NOMO-1 treated with dmso at 0.1 percent for 144 hours (cell line): Measurements from ENCODE around the gene STAP2.

Experiments used
- DNase-seq: peaks from one replicate; lab custom pipeline; 2025; ENCODE audit not compliant: unreplicated experiment; lab: John Stamatoyannopoulos, UW

STAP2 gene, protein sequence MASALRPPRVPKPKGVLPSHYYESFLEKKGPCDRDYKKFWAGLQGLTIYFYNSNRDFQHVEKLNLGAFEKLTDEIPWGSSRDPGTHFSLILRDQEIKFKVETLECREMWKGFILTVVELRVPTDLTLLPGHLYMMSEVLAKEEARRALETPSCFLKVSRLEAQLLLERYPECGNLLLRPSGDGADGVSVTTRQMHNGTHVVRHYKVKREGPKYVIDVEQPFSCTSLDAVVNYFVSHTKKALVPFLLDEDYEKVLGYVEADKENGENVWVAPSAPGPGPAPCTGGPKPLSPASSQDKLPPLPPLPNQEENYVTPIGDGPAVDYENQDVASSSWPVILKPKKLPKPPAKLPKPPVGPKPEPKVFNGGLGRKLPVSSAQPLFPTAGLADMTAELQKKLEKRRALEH

DNA sequence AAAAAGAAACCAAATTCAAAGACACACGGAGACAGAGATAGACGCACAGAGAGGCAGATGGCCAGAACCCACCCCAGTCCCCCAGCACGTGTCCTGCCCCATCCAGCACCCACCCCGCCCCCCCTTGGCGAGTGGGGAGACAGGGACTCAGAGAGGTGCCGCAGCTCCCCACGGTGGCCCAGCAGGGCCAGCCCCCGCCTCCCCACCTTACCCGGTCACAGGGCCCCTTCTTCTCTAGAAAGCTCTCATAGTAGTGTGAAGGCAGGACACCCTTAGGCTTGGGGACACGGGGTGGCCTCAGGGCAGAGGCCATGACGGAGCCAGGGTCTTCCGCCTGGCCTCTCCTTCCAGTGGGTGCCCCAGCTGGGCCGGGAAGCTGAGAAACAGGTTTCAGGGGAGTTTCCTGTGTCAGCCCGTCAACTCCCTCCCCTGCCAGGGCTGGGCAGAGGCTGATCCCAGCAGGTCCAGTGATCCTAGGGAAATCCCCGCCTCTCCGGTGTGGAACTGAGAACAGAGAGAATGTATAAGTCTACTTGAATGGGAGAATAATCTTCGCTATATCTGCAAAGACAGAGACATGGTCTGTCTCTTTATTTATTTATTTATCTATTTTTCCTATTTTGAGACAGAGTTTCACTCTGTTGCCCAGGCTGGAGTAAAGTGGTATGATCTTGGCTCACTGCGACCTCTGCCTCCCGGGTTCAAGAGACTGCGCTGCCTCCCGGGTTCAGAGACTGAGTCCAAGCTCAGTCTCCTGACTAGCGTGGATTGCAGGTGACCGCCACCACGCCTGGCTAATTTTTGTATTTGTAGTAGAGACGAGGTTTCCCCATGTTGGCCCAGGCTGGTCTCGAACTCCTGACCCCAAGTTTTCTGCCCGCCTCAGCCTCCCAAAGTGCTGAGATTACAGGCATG is at the start of gene STAP2:
TSS of gene STAP2 (minus strand) at position 387 of the 915 bp plus-strand sequence. CDS start at position 313, 74 bp downstream.
- no peak for DNase-seq

DNA sequence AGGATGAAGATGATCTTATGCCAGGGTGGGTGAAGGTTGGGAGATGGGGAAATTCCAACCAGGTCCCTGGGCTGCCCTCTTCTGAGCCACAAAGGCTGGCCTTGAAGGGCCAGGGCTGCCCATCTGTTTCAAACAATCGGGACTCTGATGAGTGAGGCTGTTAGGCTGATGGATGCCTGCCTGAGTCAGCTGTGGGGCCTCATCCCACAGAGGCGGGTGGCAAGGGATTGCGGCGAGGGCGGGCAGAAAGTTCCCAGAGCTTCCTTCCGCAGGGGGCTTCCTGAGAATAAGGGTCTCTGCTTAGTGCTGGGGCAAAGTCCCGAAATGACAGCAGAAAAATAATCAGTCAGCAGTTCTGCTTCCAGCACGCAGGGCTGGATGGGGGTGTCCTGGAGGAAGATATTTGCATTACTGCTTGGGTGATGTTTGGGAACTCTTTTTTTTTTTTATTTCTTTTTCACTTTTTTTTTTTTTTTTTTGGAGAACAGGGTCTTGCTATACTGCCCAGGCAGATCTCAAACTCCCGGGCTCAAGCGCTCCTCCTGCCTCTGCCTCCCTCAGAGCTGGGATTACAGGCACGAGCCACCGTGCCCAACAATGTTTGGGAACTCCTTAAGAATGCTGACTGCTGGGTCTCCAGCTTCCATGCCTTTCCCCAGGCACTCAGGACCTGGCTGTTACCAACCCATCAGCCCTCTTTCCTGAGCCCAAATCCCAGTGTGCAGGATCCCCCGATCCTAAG is 47.6 kb upstream of the STAP2 start:
- no peak for DNase-seq

DNA sequence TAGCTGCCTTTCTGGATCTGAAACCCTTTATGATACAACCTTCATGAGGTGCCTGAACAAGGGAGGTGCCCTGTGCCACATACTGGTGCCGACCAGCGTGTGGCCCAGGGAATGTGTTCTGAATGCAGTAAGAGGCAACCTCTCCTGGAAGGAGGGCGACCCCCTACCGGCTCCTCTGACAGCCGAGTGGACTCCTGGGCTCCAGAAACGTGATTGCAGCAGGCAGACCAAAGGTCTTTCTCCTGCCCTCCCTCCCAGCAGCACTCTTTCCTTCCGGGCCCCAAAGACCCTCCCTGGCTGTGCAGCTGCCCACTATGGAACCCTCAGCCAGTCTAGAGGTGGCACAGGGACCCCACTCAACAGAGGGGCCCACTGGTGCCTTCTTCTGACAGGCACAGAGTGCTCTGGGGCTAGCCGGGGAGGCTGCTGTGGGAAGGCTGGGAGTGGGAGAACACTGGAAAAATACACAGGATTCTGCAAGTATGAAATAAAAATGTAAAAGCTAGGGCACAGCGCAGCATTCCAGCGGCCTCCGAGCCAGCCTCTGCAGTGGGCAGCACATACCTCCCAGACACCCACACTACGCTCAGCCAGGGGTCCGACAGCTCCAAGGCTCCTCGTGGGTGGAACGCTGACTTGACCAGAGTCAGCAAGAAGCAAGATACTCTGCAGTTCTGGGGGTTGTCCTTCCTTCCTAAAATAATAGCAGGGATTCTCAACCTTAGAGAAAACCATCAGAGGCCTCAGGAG is 46.8 kb upstream of the STAP2 start:
- no peak for DNase-seq

DNA sequence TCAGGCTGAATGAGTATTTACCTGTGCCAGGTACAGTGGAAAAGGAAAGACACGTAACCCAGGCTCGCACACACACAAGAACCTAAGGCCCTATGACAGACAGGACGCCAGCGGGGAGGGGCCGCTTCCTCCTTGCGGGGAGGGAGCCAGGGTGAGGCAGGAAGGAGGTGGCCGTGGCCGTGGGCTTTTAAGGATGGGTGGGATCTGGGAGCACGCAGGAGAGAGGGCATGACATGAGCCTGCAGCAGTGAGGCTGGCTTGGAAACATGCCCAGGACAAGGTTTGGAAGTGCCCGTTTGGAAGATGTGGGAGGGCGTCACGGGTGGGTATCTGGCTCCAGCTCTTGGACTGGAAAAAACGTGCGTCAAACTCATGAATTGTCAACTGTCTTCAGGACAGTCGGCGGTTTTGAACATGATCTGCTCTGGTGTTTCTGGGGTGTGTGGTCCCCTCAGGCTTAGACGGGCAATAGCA is 41.7 kb upstream of the STAP2 start:
- no peak for DNase-seq

DNA sequence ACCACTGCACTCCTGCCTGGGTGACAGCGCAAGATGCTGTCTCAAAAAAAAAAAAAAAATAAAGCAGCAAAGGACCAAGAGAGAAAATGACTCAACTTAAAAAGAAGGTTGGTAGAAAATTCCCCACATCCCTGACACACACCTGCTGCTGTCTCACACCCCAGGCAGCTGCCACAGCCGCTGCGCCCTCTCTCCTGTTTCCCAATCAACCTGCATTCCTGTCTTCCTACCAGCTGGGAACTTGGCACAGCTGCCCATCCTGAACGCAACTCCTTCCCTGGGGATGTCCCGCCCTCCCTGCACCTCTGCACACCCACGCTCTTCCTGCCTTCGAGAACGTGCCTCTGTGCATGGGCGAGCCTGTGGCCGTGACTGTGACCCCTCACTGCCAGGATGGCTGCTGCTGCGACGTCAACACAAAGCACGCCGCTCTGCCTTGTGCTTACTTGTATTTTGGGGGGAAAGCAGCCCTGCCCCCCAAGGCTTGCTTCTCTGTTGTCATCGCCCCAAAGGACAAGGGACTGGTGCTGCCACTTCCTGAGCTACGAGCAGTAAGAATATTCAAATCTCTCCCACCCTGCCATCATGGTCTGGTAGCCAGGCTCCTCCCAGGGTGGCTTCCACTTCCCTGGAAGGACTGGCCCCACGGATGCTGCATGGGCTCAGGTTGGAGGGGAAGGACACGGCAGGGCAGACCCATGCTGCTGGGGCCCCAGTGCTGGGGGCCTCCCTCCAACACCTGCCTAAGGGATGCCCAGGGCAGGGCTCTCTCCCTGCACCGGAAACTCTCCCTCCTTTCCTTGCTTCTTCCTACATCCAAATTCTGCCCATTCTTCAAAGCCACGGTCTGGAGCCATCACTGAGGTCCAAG is 41.0 kb upstream of the STAP2 start:
- DNase-seq: no peak

DNA sequence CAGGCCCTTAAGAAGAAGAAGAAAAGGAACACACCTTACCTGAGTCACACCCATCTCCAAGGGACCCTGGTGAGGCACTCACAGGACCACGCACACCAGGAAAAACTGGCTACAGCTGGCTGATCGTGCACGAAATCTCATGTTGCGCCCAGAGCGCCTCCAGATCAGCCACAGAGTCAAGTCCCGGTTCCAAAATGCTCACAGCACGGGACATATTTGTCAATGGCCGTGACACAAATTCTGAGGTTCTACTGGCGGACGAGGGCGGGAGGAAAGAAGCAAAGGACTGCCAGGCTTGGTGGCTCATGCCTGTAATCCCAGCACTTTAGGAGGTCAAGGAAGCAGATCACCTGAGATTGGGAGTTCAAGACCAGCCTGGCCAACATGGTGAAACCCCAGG is 40.3 kb upstream of the STAP2 start:
- DNase-seq: no peak

DNA sequence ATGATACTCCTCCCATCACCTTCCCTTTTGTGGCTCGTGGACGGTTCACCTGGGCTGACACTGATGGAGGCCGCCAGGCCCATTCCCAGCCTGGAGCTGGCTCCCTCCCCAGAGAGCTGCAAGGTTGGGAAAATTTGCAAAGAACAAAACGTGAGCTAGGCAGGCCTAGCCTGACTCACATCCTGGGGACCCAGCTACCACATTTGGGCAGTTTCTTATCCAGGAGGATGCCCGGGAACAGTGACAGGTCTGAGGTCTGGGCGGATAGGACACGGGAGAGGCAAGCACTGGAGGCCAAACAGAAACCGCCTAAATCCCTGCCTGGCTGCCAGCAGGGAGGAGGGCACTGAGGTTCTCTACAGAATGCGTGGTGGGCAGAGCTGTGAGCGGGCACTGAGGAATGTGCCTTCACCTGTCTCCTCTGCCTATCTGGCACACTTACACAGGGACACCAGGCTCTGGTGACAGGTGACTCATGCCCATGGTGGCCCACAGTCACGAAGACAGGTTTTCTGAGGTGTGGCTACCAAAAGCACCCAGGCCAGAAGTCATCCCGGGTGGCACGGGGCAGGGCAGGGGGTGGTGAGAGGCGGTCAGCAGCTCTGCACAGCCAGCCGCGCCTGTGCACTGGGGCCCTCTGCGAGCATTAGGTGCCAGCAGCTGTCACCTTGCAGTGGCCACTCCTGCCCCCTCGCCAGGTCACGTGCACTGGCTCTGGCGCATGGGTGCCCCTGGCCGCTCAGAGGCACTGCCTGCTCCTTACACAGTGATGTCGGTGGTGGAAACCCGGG is 38.6 kb upstream of the STAP2 start:
- DNase-seq: no peak

DNA sequence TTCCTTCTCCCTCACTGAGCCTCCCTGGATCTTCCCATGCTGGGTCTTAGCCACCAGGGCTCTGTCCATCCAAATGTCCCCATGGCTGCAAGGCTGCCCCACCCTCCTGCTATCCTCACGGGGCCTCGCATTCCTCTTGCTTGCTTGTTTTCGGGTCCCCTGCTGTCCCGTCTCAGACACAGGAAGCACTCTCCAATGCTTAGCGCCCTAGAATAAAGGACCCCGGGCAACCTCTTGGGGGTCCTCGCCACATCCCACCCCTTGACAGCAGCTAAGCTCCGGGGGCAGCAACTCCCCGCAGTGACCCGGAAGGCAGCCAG is 38.0 kb upstream of the STAP2 start:
- DNase-seq: no peak

DNA sequence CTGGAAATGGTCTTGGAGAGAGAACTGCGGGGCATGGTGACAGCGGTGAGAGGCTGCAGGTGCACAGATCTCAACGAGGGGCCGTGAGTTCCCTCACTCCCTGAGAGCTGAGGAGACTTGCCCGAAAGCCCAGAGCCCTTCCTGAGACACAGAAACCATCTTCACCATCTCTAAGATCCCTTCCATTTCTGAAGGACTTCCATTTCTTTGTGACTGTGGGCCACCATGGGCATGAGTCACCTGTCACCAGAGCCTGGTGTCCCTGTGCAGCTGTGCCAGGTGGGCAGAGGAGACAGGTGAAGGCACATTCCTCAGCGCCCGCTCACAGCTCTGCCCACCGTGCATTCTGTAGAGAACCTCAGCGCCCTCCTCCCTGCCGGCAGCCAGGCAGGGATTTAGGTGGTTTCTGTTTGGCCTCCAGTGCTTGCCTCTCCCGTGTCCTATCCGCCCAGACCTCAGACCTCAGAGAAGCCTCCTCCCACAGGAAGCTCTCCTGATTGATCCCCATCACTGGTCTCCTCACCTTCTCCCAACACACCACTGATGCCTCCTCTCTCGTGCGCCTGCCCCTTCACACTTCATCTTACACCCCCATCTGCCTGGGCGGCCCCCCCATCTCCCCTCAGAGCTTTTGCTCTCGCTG is 37.5 kb upstream of the STAP2 start:
- no peak for DNase-seq

DNA sequence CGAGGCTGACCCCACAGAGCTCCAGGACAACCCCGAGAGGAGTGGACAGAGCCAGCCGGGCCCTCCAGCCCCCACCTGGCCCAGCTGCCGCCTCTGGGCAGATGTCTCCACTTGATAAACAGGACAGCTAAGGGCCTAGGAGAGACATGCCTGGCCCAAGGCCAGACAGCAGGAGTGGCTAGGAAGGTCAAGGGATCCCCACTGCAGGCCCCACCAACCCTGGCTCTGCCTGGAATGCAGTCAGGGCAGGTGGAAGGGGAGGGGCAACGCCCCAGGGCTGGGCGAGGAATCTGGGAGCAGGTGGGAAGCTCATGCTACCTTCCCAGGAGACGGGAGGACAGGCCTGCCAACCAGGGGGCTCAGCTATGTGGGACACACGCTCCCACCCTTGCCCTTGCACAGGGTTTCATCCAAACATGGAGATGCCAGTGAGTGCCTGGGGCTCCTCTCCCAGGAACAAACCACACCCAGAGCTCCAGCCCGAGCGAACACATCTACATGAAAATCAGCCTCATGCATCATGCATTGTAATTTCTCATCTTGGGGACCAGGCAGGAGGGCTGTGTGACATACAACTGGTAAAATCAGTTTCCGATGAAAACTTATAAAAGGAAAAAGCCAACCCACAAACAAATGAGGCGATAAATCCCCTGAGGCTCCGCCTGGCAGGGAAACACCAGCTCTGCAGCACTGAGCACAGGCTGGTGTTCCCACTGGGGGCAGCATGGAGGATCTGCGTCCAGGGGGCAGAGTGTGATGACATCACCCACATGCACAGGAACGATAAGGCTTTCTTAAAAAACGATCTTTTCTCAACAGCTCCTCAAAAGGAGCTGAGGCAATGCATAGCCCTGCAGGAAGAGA is 36.8 kb upstream of the STAP2 start:
- peak; percentile 54 for DNase-seq

DNA sequence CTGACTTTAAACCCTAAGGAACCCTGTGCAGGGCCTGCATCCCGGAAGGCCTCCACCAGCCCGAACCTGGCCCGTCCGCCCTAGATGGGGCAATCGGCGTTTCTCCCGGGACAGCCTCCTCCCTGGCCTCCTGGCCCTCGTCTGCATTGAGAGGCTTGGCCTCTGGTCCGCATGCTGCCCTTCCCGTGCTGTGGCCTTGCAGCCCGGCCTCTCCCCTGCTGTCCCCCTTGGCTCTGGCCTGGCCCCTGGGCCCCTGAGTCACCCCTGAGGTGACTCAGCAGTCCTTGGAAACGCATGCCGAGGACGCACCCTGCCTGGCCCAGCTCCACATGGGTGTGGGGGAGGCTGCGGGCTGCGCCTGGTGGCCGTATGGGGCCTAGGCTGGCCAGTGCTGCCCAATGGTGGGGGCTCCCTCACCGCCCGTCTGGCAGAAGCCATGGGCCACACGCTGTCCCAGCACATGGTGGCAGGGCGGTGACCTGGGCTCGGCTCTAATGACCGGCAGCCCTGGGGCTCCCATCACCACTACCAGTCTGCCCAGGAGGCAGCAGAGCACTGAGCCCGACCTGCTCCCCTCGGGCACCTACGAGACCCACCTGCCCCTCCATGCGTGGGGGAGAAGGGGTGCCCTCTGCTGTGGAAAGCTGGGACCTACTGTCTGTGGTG is 36.0 kb upstream of the STAP2 start:
- no peak for DNase-seq

DNA sequence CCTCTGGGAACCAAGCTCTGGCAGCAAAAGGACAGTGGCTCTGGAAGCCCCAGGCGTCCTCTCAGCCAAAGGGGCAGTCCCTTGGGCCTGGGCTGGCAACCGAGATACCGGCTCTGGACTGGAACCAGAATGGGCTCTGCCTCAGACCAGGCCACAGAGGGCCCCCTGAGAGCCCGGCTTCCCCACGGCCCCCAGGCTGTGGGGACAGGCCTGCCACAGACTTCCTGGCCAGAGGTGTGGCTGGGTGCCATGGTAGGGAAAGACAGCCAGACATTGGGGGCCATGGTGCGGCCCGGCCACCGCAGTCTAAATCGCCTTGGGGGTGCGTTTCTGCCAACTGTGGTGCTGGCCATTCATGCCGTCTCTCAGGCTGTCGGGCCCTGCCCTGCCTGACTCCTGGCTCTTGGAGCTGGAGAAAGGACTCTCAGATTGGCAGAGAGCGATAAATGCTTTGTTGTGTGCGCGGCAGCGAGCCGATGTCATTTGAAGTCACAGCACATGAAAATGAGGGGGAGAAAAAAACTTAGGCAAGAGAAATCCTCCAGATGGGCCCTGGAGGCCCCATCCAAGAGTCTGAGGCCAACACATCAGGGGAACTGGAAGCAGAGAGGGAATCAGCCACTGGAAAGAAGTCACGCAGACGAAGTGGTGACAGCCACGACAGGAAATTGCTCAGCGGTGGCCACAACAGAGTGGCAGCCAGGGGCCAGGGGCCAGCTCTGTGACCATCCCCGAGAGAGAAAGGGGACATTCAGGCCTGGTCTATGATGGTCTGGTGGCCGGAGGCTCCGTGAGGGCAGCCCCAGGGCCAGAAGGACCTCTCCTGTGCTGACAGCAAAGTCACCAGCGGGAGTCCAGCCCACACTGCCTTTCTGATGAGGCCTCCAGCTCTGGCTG is 35.2 kb upstream of the STAP2 start:
- DNase-seq: no peak

DNA sequence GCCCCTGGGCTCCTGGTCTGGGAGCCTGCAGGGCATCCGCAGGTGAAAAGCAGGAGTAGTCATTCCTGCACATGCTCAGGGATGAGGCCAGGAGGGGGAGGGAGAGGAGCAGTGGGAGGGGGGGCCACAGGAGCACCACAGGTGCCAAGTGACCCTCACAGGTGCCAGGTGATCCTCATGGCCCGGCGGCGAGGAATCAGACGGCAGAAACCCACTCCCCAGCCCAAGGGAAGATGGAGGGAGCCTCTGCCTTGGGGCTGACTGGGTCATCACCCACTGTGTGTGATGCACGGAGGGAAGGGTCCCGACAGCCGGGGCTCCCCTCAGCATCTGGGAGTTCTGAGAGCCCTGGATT is 34.4 kb upstream of the STAP2 start:
- no peak for DNase-seq

DNA sequence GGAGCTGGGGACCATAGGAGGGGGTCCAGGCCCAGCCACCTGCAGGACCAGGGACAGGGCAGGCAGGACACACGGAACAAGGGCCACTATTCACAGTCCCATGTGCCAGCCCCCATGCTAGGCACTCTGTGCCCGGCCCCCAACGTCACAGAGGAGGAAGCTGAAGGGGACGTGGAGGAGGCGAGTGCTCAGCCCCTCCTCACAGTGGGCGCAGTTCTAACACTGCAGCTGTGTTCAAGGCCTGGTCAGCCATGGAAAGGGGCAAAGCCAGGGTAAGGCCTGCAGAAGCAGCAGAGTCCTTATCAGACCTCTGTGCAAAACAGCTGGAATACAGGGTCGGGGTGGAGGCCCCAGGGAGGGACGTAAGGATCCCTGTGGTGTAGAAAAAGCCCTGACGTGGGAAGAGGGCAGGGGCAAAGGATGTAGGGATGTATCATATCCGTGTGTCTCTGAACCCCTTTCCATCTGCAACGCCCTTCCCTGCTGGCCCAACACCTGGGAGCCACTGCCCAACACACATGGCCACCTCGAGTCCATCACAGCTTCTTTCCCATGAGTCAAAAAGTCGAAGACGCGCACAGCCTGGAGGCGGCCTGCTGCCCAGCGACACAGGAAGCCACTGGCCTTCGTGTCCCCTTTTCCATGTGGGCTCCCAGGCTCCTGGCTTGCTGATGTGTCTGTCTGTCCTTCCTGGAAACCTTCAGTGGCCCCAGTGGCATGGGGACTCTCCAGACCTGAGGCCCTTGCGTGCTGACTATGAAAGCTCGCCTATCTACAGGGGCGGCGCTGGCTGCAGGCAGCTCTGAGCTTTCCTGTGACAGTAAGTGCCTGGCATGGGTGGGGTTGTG is 33.8 kb upstream of the STAP2 start:
- no peak for DNase-seq
